HG03064 (cell line): ENCODE data around the gene METTL1.
"Not testable (repeated sequence)": the region's sequence is repeated elsewhere in the genome, so short reads cannot be mapped to it uniquely, and the experiment has no call there.

Experiments used
- ATAC-seq: cut with Tn5 transposase; IDR thresholded peaks from one replicate; pipeline ENCODE4 v1.9.1; 2021; ENCODE audit warnings: low read depth; ENCODE audit not compliant: unreplicated experiment

METTL1 gene

GRCh38 chr12:57726884-57727757 lies 44.8 kb downstream of the METTL1 start:
- ATAC-seq: no peak

GRCh38 chr12:57726151-57726883 lies 45.6 kb downstream of the METTL1 start:
- ATAC-seq: no peak

GRCh38 chr12:57725851-57726150 lies 46.1 kb downstream of the METTL1 start:
- ATAC-seq: no peak

- no peak for ATAC-seq
These were observed 46.8 kb downstream of the METTL1 start for GRCh38 chr12:57724936-57725740.

DNA sequence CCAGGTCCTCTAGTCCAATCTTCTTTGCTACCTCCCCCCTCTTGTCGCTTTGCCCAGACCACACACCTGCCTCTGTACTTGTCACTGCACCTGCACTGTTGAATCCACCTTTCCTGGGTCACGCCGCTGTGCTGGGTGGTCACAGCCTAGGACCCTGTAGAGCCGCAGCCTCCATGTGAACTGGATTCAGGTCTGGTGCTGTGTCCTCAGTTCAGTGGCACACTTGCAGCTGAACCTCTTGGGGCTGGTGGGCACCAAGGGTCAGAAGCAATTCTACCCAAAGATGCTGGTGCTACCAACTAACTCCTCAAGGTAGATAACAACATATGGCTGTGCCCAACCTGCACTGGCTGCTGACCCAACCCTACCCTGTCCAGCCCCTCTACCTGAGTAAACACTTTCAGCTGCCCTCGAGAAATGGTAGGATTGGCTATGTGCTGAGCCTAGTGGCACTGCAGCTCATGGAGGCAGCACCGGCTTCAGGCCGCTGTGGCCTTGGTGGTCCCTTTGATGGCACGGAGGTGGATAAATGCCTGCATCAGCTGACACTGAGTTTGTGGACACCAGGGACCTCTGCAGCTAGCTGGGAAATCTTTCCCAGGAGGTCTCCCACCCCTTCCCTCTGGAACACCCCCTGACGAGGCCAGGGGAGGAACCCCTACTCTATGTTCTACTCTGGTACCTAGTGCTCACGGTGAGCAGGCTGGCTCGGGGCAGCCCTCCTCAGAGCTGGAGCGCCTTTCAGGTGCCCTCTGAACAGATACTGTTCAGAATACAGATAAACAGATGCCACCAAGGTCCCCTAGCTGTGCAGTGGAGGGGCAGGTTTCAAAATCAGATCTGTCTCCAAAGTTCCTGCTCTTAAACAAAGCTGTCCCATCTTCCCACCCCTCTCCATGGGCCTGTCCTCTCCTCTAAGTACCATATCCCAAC lies 47.6 kb downstream of the METTL1 start:
- no peak for ATAC-seq

GRCh38 chr12:57723630-57723962 lies 48.3 kb downstream of the METTL1 start:
- ATAC-seq: no peak

DNA sequence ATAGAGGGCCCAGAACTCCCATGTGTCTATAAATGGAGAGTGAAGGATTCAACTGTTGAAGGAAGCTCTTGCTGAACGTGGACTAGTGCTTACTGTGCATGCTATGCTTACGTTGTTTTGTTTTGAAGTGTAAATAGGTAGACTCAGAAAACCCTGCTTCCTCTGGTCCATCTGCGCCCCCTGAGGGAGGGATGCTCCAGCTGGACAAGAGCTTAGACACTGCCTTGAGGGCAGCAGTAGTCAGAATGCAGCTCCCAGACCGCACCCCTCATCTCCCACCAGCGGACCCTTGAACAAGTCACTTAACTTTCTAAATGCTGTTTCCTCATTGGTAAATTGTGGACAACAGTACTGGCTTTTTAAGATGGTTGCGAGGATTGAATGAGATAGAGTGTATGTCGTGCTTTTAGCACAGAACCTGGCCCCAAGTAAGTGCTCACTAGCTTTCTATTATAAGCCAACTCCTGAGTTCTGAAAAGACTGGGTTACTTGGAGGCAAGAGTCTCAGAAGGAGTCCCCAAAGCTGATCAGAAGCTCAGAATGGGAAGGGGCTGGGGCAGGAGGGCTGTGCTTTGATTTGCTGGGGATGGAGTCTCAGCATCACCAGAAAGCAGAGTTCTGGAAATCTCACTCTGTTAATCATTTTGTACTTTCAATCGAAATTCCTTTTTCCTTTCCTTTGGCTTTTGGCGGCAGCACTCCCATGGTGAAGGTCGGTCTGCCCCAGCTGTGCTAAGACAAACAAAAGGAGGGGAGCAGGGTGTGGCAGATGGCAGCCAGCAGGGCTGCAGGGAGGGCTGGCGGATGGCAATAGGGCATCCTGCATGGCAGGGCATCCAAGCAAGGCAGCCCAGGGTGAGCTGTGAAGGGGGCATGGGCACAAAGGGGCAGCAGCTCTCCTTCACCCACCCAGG lies 48.9 kb downstream of the METTL1 start:
- ATAC-seq: no peak

GRCh38 chr12:57721846-57722608 lies 49.9 kb downstream of the METTL1 start:
- ATAC-seq: not testable (repeated sequence)

- no peak for ATAC-seq
These were observed 51.0 kb downstream of the METTL1 start for GRCh38 chr12:57720606-57721595.

GRCh38 chr12:57719777-57720605 lies 51.9 kb downstream of the METTL1 start:
- no peak for ATAC-seq

- ATAC-seq: no peak
These were observed 53.0 kb downstream of the METTL1 start for GRCh38 chr12:57718641-57719528.
